GM03348 (cell line): ENCODE measurements around the gene PIGA.
A peak's percentile ranks its signal among the peaks of the same experiment; 100 is the strongest.

Experiments used
- DNase-seq: peaks from one replicate; pipeline ENCODE4 v3.0.0; 2012; ENCODE audit warnings: low spot score

The PIGA gene, protein sequence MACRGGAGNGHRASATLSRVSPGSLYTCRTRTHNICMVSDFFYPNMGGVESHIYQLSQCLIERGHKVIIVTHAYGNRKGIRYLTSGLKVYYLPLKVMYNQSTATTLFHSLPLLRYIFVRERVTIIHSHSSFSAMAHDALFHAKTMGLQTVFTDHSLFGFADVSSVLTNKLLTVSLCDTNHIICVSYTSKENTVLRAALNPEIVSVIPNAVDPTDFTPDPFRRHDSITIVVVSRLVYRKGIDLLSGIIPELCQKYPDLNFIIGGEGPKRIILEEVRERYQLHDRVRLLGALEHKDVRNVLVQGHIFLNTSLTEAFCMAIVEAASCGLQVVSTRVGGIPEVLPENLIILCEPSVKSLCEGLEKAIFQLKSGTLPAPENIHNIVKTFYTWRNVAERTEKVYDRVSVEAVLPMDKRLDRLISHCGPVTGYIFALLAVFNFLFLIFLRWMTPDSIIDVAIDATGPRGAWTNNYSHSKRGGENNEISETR

DNA sequence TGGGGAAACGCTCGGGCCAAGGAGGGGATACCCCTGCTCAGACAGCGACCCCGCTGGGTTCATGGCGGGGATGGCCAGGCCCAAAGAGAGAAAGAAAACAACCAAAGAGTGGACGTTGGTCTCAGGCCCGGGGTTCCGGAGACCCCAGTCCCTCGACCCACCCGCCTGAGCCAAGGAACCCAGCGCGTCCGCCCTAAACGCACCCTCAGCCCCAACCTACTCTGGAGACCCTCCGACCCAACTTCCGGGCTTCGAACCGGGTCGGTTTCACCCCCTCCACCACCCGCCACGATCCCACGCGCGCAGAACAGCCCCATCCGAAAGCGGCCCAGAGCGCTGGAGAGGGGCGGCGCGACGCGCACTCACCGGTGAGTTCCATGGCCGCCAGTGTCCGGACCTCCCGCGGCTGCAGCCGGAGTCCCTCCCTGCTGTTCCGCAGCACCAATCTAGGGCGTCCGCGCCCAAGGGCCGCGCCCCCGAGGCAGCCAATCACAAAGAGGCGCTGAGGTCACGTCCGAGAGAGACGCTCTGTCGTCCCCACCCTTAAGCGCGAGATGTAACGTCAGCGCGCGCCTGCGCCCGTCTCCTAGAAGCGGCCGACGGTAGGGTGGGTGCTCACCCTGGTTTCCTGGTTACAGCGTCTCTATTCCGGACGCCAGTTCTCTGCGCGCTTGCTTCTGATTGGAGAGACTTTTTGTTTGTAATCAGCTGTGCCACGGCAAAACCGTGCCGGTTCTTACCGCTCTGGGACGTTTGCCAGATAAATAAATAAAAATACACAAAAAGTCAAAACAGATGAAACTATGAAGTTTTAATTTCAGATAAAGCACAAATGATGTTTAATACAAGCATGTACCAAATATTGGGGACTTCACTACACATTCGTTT lies at the start of gene PIGA:
Gene PIGA, minus strand, starts transcription at position 389 of the 888 bp plus-strand sequence. CDS start 3,593 bp downstream, outside the sequence.
- DNase-seq: peak; percentile 95

DNA sequence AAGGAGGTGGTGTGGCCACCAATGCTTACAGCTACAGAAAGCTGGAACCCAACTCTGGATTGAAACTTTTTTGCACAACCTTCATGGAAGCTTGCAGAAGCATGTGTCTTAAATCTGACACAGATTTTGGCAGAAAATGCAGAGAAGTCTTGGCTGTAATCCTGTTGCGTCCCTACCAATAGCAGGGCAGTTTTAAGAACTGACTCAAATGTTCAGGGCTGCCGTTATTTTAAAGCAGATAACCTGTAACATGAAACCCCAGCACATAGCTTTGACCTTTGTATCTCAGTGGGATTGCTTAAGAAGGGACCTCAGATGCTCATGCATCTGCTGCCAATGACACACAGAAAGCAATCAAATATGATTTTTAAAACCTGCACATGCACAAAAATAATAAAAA lies 49.0 kb upstream of the PIGA start, which contains the start of gene VEGFD:
Gene VEGFD, minus strand, starts transcription at position 110 of the 400 bp plus-strand sequence. CDS start 467 bp downstream, outside the sequence.
- DNase-seq: peak; percentile 23

DNA sequence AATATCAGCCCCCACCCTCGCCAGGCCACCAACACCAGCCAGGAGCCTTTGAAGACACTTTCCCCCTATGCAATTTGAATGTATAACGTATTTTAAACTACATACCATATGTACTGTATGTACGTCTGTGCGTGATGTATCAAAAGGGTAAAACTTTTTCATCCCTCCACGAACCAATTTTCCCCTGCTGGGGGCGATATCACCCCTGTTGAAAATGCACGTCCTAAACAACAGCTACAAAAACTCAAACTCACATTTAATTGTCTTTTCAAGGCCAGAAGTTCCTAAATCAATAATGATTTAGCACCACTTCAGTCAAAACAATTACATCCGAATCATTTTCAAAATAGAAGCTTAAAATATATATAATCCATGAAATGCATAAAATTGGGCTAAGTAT lies 47.5 kb upstream of the PIGA start:
- DNase-seq: no peak

DNA sequence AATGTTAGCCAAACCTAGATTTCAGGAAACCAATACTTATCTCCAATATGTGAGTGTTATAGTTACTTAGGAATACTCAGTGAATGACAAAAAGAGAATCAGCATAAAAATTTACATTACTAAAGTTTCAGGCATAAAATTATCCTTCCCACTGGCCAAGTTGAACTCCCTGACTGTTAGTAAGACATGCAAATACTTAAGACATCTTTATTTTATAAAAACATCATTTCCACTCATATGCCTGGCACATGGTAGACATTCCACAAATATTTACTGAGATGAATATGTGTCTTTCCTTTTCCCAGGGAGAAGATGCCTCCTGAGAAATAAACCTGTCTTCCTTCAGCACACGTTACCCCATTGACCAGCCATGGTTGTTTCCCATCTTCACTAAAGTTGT lies 41.6 kb upstream of the PIGA start:
- peak; percentile 35 for DNase-seq

DNA sequence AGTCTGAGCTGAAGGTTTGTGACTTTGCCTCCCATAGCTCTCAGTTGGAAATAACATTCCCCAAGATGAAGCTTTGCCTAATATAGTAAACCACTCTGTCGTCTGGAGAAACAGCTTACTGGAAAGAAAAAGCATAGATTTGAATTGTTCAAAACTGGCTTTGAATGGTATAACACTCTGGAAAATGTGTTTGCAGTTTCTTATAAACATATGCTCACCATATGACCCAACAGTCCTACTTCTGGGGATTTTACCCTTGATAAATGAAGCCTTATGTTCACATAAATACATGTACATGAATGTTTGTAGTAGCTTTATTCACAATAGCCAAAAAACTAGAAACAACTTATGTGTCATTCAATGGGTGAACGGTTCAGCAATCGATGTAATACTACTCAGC lies 38.7 kb upstream of the PIGA start:
- DNase-seq: no peak

DNA sequence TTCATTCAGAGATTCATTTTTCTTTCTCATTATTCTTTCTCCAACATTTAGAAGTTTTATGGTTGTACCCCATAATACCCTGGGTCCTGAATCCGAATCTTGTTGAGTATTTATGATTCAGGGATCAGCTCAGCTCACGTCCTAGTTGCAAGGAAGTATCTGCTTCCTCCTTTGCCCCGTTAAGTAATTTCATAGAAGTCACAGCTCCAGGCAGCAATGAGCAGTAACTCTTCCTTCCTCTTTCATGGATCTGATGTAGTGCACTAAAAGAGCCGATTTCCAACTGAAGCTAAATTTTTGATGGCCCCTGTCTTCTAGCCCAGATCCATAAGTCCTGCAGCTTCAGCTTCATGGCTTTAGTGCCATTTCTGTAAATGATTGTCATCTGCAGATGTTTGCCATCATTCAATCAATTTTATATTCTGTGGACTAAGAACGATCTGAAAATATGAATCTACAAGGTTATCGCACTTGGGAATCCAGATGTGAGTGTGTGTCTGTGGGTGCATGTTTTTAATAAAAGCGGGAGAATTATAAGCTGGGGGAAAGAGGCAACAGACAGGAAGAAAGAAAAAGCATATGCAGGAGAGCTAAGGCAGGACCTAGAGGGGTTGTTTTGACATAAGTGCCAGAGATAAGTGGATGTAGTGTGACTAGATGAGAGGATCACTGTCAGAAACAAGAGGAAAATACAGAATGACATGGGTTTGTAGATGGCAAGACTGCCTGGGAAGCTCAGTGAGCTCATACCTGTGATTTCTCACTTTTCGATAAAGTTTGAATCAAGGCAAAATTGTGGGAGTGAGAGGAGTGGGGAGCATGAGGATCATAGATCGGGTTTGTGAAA lies 31.4 kb upstream of the PIGA start:
- no peak for DNase-seq

DNA sequence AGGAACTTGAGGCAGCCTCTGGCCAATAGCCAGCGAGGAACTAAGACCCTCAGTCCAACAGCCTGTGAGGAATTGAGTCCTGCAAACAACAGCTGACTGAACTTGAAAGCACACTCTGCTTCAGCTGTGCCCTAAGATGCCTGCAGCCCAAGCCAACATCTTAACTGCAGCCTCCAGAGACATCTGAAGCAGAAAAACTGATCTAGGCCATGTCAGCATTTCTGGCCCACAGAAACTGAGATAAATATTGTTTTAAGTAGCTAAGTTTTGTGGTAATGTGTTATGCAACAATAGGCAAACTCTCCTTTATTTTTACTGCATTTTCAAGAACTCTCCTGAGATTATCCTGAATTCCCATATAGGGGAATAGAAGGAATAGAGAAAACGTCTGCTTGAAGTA lies 24.4 kb upstream of the PIGA start:
- no peak for DNase-seq

DNA sequence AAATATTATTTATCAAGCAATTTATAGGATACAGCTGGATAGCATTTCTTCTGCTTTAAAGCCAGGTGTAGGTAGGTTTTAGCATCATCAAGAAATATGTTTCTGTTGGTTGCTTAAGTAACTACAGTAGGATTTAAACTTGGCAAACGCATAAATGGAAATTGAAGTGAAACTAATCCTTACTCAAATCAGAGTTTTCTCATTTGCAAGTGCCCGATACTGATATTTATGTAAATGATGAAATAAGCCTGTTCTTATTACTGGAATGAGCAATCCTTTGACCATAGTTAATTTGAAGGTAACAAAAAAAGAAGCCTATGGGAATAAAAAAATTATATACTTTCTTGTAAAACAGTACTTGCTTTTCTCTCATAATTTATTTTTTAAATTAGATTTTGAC lies 23.2 kb upstream of the PIGA start:
- DNase-seq: no peak

DNA sequence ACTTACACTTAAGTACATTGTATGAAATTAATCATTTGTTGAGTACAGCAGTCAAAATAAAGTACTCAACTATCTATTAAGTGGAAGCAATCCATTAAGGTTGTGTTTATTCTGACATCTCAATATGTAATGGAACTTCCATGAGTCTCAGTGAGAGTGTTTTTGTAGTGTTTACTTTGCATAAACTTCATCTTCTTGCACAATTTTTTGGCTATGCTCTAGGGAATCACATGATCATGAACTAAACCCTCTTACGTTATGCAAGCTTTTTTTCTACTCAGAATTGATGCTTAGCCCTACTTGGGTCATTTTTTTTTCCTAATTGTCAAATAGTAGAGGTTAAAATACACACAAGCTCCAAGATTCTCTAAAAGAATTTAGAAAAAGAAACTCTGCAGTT lies 21.1 kb upstream of the PIGA start:
- DNase-seq: peak; percentile 25

DNA sequence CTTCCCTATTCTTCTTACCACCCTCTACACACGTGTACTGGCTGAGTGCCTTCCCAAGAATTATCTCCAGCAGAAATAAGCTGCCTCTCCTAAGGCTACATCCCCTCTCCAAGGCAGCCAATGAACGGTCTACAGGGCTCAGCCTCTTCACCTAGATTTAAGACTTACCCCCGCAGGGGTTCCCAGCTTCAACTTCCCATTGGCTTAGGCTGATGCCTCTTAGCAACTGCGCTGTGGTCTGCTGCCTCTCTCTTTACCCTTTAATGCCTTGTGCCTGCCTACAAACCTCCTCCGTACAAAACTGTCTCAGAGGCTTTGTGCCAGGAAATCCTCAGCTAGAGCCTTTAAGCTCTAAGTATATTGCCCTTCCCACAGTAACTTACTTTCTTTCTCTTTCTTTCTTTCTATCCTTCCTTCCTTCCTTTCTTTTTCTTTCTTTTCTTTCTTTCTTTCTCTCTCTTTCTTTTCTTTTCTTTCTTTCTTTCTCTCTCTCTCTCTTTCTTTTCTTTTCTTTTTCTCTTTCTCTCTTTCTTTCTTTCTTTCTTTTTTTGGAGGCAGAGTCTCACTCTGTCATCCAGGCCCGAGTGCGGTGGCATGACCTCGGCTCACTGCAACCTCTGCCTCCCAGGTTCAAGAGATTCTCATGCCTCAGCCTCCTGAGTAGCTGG lies 15.1 kb upstream of the PIGA start:
- DNase-seq: no peak

DNA sequence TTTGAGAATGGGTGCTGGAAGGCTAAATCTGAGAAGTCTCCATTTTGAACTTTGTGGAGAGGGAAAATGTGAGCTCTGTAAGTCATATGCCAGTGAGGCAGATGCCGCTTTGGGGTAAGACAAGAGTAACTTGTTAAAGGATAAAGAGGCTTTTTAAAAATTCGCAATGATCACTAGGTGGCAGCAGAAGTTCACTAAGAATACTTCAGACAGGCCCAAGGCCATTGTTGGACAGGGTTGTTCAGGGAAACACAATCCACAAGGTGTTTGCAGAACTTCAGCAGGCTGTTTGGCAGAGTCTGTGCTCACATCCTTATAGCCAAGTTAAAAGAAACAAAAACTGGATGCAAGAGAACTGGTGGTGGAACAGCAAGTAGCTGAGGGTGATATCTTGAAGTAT lies 13.7 kb upstream of the PIGA start:
- DNase-seq: peak; percentile 30

DNA sequence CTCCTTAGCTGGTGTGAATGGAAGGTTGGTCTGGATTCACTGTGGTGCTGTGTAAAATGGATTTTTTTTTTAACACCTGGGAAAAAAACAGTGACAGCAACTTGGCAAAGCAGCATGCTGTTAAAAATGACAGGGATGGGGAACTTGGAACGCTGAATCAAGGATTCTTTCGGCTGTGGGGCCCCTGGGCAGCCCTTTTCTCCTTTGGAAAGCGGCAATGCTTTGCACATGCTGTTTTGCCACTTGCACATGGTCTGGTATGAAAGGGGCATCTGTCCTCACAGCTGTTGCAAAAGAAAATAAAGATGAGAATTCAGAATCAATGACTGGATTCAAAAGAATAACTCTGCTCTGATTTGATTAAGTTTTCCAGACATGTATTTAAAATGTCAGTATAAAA lies 10.7 kb upstream of the PIGA start:
- DNase-seq: no peak

DNA sequence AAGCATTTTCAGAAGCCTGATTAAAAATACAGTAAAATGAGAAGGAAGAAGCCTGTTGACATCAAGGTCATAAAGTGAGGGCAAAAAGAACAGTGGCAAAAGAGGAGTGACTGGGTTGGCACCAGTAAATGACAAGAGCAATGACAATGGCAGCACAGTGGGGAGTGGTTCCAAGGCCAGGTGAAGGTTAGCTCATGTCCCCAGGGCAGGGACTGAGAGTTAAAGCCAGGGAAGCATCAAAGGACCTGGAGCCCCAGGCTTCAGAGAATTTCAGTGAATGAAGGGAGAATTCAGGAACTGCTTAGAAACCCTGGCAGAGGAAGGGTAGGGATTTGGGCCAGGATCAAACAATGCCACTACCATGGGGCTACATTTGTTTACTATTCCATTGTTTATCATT lies 8.8 kb upstream of the PIGA start:
- no peak for DNase-seq

DNA sequence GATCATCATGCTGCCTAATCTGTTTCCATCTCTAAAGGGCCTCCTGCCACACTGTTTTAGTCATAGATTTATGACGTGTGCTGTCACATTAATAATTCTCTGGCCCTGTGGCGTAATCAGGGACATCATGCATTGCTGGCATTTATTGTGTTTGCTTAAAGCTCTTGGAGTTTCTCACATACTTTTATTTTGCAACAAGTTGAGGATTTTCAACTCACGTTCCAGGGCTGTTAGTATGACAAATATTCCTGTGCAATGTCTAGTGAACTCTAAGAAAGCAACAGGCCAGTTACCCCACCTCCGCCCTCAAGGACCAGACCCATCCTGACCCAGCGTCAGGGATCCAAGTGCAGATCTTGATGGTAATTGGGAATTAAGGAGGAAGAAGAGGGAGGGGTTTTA lies 7.8 kb upstream of the PIGA start:
- peak; percentile 6 for DNase-seq

DNA sequence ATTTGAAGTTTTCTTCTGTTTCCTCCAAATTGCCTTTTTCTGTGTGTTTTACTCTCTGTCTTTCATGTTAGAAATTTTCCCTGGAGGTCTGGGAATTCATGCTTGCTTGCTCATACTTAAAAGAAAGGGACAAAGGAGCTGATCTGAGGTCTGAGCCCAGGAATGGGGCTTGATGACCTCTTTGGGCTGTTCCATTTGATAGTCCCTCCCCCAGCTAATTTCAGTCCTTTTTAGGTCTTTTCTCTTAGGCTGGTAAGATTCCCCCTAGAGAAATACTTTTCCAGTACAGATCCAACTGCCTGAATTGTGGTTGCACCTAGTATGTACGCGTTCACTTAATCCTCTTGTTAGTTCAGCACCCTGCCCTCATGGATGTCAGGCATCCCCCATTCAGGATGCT lies 5.5 kb upstream of the PIGA start:
- DNase-seq: no peak

DNA sequence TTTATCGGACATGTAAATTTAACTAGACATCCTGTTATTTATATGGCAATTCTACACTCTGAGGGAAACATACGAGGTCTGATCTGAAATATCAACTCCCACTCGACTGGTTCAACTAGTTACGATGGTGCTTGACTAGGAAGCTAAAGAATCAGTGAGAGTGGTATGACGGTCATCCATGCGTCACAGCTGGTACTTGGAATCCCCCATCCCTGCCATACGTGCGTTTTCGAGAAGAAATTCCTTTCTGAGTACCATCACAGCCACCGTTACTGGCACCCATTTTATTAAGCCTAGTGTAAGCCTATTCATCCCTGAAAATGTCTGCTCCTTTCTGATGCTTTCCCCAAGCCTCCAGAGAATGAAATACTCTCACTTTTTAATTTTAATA lies 695 bp upstream of the PIGA start:
- peak; percentile 9 for DNase-seq

DNA sequence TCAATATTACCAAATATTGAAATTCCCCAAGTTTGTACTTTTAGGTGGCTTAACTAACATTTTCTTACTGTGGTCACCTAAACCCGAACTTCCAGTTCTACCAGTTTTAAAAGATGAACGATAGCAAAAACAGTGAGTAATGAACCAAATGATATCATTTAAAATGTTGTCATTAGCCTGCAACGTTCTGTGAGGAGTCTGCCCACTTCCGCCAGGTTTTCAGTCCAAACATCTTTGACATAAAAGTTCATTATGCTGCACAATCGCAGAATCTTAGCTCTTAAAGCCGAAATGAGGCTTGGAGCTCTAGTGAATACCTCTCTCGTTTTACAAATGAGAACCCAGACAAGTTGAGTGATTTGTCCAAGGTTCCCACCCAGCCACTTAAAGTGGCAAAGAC lies 762 bp downstream of the PIGA start:
- DNase-seq: peak; percentile 13

DNA sequence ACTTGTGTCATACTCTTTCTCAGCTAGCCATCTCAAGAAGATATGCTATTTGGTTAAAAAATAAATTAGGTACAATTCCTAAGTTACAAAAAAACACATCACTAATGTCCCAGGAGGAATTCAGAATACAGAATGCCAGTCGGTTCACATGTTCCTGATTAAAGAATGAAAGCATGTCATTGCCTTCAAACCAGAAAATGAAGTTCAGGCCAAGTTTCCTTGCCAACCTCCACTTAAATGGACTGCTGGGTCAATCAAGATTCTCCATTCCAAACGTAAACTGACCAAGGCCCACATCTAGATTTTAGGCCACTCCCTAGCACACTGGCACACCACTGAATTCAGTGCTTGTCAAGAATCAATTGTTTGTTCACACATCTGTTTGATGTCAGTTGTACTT lies 6.5 kb downstream of the PIGA start:
- DNase-seq: no peak

DNA sequence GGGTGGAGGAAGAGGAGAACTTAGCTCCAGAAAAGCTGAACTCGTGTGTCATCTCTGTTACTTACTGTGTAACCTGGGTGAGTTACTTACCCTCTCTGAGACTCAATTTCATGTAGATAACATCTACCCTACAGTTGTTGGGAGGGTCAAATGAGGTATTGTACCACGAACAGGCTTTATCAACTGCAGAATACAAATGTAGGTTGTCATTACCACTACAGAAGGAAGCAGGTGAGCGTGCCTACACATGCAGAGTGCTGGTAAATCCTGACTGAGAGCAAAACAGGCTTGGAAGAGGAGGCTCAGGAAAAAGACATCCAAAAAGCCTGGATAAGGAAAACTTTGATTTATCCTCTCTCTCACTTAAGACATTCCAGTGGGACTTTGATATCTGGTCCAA lies 7.2 kb downstream of the PIGA start:
- no peak for DNase-seq

DNA sequence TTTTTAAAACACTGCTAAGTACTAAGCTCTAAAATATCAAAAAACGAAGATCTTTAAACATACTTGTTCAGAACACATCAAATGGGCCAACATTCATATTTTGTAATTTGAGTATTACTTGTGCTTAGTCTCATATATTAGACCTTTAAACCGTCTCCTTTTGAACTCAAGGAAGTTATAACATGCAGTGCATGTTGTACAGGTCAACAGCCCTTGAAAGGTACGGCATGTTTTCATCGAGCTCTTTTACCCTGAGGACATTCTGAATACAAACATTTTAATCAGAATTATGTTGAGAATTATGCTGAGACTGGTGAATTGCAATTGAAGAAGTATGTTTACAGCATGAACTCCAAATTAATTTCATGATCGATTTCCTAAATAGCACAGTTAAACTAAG lies 12.9 kb downstream of the PIGA start:
- no peak for DNase-seq

DNA sequence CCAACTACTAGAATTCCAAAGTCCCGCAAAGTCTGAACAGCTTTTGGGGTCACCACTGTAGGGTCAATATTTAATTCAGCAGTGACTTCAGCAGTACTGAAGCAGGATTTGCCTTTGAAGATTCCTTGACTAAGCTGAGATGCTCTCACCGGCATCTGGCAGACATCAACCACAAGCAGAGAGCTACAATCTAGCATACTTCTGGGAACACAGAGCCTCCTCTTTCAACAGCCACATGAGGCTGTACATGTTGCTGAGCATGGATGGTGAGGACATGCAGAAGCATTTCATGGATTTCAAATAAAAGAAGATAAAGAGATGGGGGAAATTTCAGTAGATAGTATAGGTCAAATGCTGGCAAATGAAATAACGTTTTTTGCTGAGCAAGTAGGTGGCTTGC lies 13.3 kb downstream of the PIGA start:
- no peak for DNase-seq

DNA sequence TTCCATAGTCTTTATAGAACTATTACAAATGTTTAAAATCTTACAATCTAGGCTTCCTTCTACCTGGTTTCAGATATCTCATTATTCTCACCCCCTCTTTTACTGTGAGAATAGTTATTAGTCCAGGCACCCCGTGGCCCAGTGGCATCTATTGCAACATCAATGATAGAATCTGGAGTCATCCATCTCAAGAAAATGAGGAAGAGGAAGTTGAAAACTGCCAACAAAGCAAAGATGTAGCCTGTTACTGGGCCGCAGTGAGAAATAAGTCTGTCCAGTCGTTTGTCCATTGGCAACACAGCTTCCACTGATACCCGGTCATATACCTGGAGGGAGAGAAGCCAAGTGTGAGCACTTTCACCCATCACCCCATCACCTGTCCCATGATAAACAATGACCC lies 13.9 kb downstream of the PIGA start:
- DNase-seq: no peak
